Measurements from ENCODE around the gene RCOR3. TPM values are rescaled to one million over a fixed set of nuclear protein-coding genes. Genes with fewer than 3 reads are reported as not detected.

RCOR3 gene
- total and polyA plus RNA-seq, 2 donors from 2014 or later = 19.8 to 64.9 TPM

- intact Hi-C loops (cut with DNase I) = no loop called here
- Histone ChIP-seq H3K27ac (ENCODE audit: low read depth in 2 of 2, low read length in 2 of 2) (no peak overlapping the region), H3K4me1 (ENCODE audit: control insufficient read depth in 2 of 3, insufficient read depth in 2 of 3, low read depth in 1 of 3, low read length in 3 of 3) (peaks cover 0 to 2% (median 0%) of the 10 kb centered on the region in 3 donors), H3K9ac (ENCODE audit: low read length in 3 of 3) (no peak overlapping the region), H3K27me3 (ENCODE audit: control insufficient read depth, insufficient read depth, low read length) (no peaks in the 10 kb centered on the region), H3K36me3 (ENCODE audit: control insufficient read depth in 2 of 3, insufficient read depth in 3 of 3, low read length in 3 of 3) (no peaks in the 10 kb centered on the region), H3K9me3 (ENCODE audit: control insufficient read depth in 2 of 3, insufficient read depth in 1 of 3, low read length in 3 of 3) (no peaks in the 10 kb centered on the region), H3K4me3 (ENCODE audit: low read length in 3 of 3) (no peak overlapping the region)
- FAIRE-seq (no peak), DNase-seq (no peak)
- TF ChIP-seq CTCF (IDR thresholded peaks at IDR 0.05; ENCODE audit: borderline replicate concordance, extremely low read depth, insufficient read depth) = no peak
Observed at GRCh38 chr1:211339631-211340041, 80.5 kb downstream of the RCOR3 start.

- no peak for TF ChIP-seq CTCF (IDR thresholded peaks at IDR 0.05; ENCODE audit: borderline replicate concordance, extremely low read depth, insufficient read depth)
- Histone ChIP-seq H3K4me1 (ENCODE audit: control insufficient read depth in 2 of 3, insufficient read depth in 2 of 3, low read depth in 1 of 3, low read length in 3 of 3) (no peaks in the 10 kb centered on the region), H3K9ac (ENCODE audit: low read length in 3 of 3) (no peak overlapping the region), H3K9me3 (ENCODE audit: control insufficient read depth in 2 of 3, insufficient read depth in 1 of 3, low read length in 3 of 3) (no peaks in the 10 kb centered on the region), H3K27ac (ENCODE audit: low read depth in 2 of 2, low read length in 2 of 2) (no peak overlapping the region), H3K4me3 (ENCODE audit: low read length in 3 of 3) (no peak overlapping the region), H3K36me3 (ENCODE audit: control insufficient read depth in 2 of 3, insufficient read depth in 3 of 3, low read length in 3 of 3) (no peaks in the 10 kb centered on the region), H3K27me3 (ENCODE audit: control insufficient read depth, insufficient read depth, low read length) (no peaks in the 10 kb centered on the region)
- no peak for FAIRE-seq
- intact Hi-C loops (cut with DNase I) = no loop called here
- DNase-seq = no peak
Observed at GRCh38 chr1:211340622-211341507, 81.7 kb downstream of the RCOR3 start.

GRCh38 chr1:211341999-211342398 lies 82.8 kb downstream of the RCOR3 start:
- DNase-seq (no peak), FAIRE-seq (no peak)
- Histone ChIP-seq H3K36me3 (ENCODE audit: control insufficient read depth in 2 of 3, insufficient read depth in 3 of 3, low read length in 3 of 3) (no peaks in the 10 kb centered on the region), H3K4me1 (ENCODE audit: control insufficient read depth in 2 of 3, insufficient read depth in 2 of 3, low read depth in 1 of 3, low read length in 3 of 3) (peaks cover 0 to 2% (median 2%) of the 10 kb centered on the region in 3 donors), H3K27me3 (ENCODE audit: control insufficient read depth, insufficient read depth, low read length) (no peaks in the 10 kb centered on the region), H3K4me3 (ENCODE audit: low read length in 3 of 3) (no peak overlapping the region), H3K27ac (ENCODE audit: low read depth in 2 of 2, low read length in 2 of 2) (no peak overlapping the region), H3K9ac (ENCODE audit: low read length in 3 of 3) (no peak overlapping the region), H3K9me3 (ENCODE audit: control insufficient read depth in 2 of 3, insufficient read depth in 1 of 3, low read length in 3 of 3) (no peaks in the 10 kb centered on the region)
- intact Hi-C loops (cut with DNase I) = no loop called here
- TF ChIP-seq CTCF (IDR thresholded peaks at IDR 0.05; ENCODE audit: borderline replicate concordance, extremely low read depth, insufficient read depth) = no peak
